GM18861 (cell line): ENCODE measurements around the gene HOXC5.

Experiments
- ATAC-seq: cut with Tn5 transposase; IDR thresholded peaks from one replicate; pipeline ENCODE4 v1.9.1; 2021; ENCODE audit not compliant: unreplicated experiment

HOXC5 gene

DNA sequence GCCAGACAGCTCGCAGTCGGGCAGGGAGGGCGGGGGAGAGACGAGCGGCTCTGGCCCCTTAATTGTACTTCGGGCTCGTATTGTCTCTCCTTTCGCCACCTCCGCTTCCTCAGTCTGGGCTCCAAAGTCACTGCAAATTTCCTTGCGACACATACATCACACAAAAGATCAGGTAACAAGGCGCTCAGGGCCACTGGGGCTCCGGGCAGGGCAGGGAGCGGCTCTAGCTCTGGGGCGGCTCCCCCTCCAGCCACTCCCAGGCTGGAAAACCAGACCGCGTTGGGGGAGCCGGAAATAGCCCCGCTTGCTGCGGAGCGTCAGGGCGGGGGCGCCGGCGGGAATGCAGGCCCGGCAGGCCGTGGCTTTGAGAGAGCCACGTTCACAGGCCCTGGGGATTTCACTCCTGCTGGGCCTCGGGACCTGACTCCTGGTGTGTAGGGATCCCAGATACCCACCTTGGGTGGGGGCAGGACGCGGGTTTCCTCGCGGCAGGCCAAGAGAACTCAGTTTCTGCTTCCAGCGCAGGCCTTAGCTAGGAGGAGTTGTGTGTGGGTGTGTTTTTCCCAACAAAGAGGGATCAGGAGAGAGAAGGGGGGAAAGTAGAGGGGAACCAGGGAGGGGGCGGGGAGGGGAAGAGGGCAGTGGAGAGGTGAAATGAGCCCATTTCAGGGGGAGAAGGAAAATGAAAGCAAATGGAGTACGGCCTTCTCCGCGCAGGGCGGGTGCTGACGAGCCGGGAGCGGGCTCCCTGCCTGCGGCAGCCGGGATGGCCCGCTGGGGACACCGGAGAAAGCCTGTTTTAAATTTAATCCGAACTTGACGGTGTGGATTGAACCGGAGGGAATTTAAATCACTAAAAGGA lies 37.2 kb upstream of the HOXC5 start:
- ATAC-seq = no peak

DNA sequence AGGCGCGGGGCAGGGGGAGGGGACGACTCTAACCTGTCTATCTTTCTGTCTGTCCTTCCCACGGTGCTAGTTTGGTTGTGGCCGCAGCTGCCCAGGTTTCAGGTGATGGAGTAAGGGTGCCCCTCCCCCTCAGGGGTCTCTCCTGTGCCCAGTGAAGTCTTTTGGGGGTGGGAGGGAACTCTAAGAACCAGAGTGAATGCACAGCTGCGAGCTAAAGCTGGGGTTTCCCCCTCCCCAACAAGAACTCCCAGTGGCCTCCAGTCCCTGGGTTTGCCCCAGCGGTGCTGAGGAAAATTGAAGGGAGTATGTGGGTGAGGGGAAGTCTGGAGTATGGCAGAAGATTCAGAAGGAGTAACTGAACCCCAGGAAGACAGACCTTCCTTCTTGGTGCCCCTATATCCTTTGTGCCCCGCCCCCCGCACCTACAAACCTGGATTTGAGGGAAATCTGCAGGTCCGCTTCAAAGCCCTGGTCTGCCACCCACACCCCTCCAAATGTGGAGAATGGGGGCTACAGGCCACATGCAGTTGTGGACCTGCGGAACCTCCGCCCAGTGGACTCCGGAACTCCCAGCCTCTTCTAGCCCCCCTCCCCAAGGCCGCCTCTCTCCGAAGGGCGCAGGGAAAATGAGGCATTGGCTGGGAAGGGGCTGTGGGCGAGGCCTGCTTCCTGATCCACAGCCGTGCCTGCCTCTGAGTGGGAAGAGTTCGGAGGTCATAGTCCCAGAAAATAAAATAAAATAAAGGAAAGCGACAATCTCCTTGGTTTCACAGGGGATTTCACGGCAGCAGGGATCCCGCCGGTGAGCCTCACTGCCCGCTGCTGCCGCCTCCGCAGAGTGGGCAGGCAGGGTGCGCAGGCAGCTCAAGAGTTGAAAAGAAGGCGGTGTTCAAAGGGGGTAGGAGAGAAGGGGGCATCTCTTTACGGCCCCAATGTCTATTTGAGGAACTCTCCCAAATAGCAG lies 36.3 kb upstream of the HOXC5 start:
- ATAC-seq = no peak

DNA sequence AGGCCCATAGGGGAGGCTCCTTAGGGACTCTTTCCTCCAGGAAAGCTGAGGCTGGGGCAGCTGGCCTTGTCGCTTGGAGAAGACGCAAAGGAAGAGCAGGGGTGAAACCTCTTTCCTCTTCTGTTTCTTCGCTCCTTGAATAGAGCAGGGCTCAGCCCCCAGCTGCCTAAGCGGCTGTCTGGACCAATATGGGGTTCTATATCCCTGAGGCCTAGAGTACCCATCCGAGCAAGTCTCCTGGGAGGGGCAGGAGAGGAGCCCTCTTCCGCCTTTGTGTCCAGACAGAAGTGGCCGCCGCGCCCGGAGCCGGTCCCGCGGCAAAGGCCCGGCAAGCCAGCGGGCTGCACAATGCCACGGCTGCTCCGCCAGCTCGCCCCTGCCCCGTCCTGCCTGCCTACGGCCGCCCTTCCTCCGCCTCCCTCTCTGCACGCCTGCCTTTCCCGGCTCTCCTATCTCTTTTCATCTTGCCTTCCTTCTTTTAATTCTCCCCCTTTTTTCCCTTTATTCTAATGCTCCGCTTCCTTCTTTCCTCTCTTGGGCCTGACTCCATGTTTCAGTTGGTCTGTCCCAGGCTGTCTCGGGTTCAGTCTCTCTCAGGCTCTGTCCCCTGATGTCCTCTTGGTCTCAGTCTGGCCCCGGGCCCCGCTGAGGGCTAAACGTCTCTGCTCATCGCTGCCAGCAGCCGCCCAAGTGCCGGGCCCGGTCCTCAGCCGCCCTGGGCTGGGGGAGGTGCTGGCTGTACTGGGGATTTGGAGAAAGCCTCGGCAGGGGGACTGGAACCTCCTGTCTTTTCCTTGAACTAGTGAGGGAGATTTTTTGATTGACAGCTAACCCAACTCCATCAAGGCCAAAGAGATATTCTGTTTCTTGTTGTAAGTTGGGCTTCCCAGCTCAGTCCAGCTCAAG lies 35.4 kb upstream of the HOXC5 start:
- no peak for ATAC-seq

DNA sequence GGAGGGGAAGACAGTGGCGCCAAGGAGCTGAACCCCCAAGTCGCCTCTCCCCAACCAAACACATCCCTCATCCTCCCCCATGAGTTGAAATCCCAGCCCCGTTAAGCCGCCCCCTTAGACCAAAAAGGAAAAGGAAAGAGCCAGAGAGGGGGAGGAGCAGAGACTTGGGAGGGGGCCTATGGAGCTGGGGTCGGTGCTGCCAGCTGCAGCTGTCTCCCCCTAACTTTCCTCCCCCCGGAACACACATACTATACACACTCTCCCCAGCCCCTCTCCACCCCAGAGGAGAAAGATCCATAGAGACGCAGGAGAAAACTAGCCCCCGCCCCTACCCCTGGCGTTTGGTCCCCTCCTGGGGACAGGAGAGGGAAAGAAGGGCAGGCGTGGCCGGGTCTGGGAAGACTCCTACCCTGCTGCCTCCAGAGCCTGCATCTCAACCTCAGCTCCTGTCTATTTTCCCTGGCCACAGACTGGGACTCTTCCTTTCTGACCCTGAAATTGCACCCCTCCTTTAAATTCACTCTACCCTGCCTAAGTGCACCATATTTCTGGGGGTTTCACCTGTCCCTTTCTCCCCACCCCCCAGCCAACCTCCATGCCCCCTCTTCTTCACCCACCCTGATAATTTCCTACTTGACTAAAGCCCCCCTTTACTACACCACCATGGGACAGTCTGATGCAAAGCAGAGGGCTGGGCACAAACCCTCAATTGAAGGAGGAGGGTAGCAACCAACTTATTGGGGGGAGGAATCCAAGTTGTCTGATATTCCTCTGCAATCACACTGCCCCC lies 34.5 kb upstream of the HOXC5 start:
- ATAC-seq = no peak

DNA sequence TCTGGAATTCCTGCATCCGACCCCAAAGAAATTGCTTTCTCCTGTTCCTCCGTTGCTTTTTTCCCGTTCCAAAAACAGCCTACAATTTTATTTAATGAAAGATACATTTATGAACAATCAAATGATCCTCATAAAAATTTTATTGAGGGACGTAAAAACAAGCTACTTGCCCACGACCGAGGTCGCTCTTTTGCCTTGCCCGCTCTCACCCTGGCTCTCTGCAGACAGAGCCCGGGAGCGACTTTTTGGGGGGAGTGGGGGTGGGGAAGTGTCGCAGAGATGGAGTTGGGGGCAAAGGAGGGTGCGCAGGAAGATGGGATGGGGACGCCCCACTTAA lies 34.0 kb upstream of the HOXC5 start:
- no peak for ATAC-seq

DNA sequence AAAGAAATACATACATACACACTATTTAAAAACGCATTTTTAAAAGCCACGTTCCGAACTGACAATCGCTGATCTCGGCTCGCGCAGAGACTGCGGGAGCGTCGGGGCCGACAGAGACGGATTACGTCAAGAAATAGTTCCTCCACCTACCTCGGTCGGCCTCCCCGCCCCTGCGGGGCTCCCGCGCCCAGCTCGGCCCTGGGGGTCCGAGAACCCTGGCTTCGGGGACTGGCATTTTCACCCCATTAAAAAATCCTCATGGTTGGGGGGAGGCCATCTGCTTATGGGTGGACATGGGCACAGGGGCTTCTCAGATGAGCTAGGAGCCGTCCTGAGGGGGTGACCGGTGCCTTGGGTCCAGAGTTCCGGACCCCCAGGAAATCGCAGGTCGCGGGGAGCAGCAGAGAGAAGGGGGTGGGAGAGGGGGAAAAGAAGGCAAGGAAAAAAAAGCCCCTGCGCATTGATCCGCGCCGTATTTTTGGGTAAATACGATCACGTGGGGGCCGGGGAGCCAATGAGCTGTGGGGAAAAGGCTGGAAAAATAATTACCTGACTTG lies 33.2 kb upstream of the HOXC5 start:
- ATAC-seq = no peak

DNA sequence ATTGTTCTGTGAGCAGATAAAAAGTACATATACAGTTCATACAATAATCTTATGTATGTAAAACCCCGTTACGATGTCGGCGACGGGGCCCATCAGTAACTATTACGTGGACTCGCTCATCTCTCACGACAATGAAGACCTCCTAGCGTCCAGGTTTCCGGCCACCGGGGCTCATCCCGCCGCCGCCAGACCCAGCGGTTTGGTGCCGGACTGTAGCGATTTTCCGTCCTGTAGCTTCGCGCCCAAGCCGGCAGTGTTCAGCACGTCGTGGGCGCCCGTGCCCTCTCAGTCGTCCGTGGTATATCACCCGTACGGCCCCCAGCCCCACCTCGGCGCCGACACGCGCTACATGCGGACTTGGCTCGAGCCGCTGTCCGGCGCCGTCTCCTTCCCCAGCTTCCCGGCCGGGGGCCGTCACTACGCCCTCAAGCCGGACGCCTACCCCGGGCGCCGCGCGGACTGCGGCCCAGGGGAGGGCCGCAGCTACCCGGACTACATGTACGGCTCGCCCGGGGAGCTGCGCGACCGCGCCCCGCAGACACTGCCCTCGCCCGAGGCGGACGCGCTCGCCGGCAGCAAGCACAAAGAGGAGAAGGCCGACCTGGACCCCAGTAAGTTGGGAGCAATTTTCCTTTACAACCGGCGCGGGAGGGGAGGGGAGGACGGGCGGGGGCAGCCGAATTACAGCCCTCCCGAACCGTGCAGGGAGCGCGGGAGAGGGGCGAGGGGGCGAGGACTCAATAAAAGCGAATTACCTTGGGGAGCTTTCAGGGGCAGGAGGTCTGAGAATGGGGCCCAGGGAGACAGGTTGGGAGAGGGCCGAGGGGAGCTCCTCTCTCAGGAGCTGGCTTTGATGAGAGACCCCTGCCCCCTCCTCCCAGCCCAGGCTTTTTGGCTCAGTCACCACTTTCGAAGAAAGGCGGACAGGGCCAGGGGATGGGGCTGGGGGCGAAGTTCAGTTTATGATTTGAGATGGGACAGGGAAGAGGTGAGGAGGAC lies 32.4 kb upstream of the HOXC5 start, which contains the start of gene HOXC9:
Gene HOXC9, plus strand, starts transcription at position 46 of the 999 bp plus-strand sequence. Its CDS starts 28 bp downstream, at position 74.
- no peak for ATAC-seq

DNA sequence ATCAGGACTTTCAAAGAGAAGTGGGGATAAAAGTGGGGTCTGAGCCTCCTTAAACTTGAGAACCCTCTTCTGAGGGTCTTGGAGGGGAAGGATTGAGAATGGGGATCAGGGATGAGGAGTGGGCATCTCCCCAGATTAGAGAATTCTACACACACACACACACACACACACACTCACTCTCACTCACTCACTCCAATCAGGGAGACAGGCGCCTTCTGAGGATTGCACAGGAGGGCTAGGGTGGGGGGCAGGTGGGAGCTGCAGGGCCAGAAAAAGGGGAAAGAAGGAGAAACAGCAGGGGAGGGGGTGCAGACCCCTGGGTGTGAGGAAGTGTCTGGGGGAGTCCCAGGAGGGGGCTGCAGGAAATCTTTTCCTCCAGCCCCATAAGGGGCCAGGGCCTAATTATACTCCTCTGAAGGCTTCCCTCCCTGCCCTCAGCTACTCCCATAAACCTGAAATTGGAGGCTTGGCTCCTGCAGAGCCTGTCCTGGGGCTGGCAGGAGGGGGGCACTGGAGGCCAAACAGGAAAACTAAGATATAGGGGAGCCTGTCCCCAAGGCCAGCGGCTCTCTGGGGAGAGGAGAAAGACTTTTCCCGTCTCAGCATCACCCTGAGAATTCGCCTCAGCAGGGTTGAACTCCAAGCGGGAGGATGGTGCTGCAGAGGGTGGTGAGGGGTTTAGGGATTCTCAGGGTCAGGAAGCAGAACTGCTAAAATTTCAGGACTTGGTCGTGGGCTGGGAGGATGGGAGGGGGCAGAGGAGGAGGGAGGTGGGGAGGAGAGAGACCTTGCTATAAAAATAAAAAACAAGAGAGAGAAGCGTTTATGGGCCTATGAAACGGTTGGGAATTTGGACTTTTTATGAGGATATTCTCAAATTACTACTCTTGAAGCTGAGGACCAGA lies 31.3 kb upstream of the HOXC5 start:
- no peak for ATAC-seq

DNA sequence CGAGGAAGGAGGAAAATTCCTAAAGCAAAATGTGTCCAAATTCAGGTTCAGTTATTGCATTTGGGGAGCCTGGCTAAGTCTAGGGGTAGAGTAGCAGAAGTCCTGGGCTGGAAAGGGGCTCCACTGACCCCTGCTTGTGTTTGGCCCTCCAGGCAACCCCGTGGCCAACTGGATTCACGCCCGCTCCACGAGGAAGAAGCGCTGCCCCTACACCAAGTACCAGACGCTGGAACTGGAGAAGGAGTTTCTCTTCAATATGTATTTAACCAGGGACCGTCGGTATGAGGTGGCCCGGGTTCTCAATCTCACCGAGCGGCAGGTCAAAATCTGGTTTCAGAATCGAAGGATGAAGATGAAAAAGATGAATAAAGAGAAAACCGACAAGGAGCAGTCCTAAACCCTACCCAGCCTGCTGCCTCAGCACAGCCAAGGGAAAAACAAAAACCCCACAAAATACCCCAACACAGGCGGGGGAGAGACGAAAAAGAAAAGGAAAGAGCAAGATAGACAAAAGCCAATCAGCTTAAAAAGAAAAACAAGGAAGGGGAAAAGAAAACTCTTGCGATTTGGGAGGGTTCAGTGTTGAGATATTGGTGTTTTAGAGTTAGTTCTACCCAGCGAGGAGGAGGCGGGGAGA lies 30.5 kb upstream of the HOXC5 start:
- ATAC-seq = no peak

DNA sequence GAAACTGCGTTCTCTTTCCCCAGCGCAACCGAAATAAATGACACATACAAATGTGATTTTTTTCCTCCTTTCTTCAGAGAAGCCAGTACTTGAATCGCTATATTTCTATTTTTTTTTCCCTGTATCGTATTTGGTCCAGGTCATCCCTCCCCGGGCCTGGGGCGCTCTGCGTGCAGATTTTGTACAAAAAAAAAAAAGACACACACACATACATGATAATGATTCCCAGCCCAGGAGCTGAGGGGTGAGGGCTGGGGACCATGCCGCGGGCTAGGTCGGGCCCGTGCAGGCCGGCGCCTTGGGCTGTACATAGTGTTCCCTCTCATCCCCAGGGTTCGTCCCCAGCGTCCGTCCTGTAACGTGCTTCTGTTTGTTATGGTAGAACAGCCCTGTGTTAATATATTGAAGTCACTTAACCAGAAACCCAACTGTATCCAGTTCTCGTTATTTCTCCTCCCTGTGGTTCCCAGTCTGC lies 29.9 kb upstream of the HOXC5 start:
- ATAC-seq = no peak

DNA sequence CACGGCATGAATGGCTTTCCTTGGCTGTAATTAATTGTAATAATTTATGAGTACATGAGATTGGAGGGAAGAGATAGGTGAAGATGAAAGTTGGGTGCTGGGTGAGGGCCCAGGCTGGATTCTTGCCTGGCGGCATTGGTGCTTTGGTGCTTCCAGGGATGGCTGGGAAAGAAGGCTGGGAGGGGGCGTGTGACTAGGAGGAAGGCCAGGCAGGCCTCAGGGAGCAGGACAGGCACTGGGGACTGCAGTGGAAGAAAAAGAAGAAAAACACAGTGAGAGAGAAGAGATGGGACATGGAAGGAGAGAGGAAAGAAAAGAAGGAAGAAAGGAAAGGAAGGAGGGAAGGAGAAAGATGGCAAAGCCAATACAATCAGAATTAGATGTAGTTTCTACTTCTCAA lies 29.2 kb upstream of the HOXC5 start:
- ATAC-seq = no peak

DNA sequence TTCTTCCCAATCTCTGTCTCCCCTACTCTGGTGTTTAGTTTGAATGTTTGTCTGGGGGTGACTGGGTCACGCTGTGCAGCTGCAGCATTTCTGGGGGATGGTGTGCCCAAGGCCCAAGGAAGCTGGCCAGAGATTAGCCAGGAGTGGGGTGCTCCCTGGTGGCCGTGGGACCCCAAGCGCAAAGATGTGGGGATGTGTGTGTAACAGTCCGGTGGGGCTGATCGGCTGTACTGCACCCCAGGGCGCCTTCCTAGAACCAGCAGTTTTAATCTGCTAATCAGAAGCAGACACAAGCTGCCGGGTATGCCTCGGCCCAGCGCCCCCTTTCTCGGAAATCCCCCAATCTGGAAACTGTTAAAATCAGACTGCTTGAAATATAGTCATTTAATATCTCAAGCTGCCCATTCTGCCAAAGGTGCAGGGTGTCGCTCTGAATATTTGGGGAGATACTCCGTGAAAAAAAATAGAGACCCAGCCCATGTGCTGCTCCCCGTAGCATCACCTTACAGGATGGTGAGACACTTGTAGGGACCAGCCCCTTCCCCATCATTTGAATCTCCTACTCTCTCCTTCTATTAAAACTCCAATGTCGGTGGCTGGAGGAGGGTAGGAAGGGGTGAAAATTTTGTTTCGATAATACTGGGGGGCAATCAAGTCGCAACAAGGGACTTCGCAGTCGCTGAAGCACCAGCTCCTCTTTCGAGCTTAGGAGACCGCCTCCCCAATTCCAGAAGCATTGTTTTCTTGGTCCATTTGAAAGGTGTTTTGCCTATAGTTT lies 28.6 kb upstream of the HOXC5 start:
- ATAC-seq = no peak

DNA sequence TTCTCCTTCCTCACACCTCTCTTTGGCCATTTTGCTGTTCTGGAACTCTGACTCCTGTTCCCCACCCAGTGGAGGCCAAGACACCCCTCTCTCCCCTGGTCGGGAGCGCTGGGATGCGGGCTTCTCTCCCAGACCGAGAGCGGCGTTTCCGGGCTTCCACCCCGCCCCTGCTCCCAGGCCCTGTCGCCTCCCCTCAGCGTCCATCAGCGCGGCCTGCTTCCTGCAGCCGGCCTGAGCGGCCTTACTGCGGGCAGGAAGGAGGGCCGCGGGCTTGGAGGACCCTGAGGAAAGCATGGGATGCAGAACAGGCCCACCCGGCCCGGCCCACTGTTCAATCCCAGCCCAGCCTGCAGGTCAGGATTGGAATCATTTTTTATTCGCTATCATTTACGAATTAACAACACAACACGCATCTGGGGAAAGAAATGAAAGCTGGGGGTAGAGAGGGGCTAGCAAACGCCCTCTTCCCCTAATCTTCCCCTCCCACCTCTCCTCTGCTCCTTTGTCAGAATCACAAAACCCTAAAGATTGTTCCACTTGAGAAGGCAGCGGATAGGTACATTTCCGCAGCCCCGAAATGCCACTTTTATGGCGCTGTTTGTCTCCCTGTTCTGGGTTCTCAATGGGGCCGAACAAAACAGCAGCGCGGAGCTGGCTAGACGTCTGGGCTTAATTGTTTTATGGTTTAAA lies 27.9 kb upstream of the HOXC5 start:
- no peak for ATAC-seq

DNA sequence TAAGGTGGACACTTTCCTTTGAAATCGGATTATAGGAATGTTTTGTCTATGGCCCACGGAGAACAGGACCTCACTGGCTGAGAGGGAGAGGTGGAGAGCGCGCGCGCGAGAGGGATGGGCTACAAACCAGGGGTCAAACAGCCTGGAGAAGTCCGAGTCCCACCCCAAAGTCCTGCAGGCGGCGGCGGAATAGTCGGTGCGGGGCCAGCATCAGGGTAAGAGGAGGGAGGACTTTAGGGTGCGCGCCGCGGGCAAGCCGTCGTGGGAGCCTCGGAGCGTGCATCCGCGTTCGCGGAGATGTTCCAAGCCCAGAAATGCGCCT lies 27.4 kb upstream of the HOXC5 start:
- no peak for ATAC-seq

DNA sequence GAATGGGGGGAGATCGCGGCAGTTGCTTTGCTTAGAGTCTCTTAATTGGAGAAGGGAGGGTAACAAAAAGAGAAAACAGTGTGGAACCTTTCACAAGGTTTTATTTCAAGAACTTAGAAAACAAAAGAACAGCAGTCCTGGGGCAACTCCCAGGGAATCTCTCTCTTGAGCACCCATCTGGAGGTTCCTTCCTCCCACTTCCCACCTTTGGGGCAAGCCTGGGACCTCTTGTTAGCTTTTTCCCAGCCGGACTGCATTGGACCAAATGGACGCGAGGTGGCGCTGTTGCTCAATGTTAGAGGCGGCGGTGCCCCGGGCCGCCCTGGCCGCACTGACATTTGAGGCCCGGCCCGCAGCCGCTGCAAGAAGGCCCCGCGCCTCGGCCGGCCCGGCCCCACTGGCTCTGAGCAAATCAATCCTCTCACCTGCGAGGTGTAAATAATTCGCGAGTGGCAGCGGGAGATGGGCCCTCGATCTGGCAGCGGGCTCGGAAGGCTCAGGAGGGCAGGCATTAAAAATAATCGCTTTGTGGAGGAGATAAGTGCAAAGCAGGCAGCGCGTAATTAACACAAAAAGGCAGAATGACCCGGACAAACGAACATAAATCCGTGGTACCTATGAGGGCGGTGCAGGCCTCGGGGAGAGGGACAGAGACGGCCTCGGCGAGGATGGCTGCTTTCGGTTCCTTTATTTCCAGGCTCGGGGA lies 26.8 kb upstream of the HOXC5 start:
- peak; percentile 49 for ATAC-seq
